IMR-90 (cell line): ENCODE data around the gene ZSCAN9.

Source experiments
- CEBPB ChIP-seq: IDR thresholded peaks from 2 replicates; pipeline ENCODE4 v1.6.1; 2012; ENCODE audit warnings: low read depth, low read length, improper control_type of control experiment
- CTCF ChIP-seq: conservative IDR thresholded peaks from 2 replicates; pipeline ENCODE4 v1.5.1; 2012; ENCODE audit warnings: mild to moderate bottlenecking, low read depth, low read length, improper control_type of control experiment
- MXI1 ChIP-seq: IDR thresholded peaks from 2 replicates; pipeline ENCODE4 v1.6.1; 2012; ENCODE audit warnings: low read depth, mild to moderate bottlenecking, low read length, moderate library complexity, borderline replicate concordance
- NFE2L2 ChIP-seq: fragments of 150-350 bp; IDR thresholded peaks from 2 replicates; pipeline ENCODE4 v1.6.1; 2016; ENCODE audit warnings: low read depth, mild to moderate bottlenecking, low read length
- POLR2A ChIP-seq: IDR thresholded peaks from 2 replicates; pipeline ENCODE4 v1.6.1; 2012; ENCODE audit warnings: mild to moderate bottlenecking, low read depth, low read length
- RCOR1 ChIP-seq: IDR thresholded peaks from 2 replicates; pipeline ENCODE4 v1.6.1; 2012; ENCODE audit warnings: mild to moderate bottlenecking, low read length, improper control_type of control experiment; ENCODE audit not compliant: insufficient replicate concordance
- SMC3 ChIP-seq: fragments of 150-350 bp; IDR thresholded peaks from 2 replicates; pipeline ENCODE4 v1.6.1; 2016; ENCODE audit warnings: low read depth, mild to moderate bottlenecking, antibody characterized with exemption, low read length, moderate library complexity

- TF ChIP-seq POLR2A (peak; percentile 52), SMC3 (no peak), CTCF (no peak), MXI1 (no peak), CEBPB (no peak), NFE2L2 (no peak), RCOR1 (no peak)
These were observed 56.4 kb downstream of the ZSCAN9 start, which contains the start of gene PGBD1 for GRCh38 chr6:28281288-28282064.
